GM12892 (cell line): ENCODE measurements around the gene RNF26.

Source experiments
- POLR2A ChIP-seq: IDR thresholded peaks from 2 replicates; pipeline ENCODE4 v1.6.1; 2011; ENCODE audit warnings: low read depth, low read length, control low read depth
- TAF1 ChIP-seq: IDR thresholded peaks from 2 replicates; pipeline ENCODE4 v1.6.1; 2011; ENCODE audit warnings: low read depth, mild to moderate bottlenecking, control low read depth, low read length, borderline replicate concordance

DNA sequence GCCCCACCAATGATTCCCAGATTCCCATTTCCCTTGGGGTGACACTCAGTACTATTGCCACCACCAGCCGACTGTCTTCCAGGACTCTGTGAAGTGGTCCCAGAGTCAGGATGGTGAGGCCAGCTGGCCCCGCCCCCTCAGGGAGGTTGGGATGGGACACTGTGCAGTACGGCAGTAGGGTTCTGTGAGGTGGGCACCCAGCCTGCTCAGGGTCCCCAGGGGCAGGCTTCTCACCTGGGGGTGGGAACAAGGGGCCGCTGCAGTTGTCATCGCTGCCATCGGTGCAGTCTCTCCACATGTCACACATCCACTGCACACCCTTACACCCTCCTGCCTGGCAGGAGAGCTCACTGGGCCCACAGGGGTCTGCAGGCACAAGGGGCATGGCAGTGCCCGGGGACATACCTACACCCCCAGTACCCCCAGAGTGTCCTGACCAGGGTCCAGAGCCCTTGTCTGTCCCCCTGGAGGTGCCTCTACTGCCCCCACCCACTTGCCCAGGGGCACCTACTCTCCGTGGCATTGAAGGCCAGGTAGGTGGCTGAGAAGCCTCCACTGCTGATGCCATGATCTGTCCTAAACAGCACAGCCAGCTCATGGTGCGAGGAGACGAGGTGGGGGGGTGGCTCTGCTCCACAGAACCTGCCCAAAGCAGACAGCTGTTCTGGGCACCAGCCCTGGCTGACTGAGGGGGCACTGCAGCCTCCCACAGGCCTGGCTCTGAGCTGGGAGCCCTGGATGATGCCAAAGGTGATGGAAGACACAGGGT is 8.2 kb downstream of the RNF26 start:
- TF ChIP-seq TAF1 (no peak), POLR2A (no peak)
